ENCODE measurements around the gene ZBTB7A.

ZBTB7A gene
- total RNA-seq: 28.2 to 64.7 reads per million in 2 experiments

DNA sequence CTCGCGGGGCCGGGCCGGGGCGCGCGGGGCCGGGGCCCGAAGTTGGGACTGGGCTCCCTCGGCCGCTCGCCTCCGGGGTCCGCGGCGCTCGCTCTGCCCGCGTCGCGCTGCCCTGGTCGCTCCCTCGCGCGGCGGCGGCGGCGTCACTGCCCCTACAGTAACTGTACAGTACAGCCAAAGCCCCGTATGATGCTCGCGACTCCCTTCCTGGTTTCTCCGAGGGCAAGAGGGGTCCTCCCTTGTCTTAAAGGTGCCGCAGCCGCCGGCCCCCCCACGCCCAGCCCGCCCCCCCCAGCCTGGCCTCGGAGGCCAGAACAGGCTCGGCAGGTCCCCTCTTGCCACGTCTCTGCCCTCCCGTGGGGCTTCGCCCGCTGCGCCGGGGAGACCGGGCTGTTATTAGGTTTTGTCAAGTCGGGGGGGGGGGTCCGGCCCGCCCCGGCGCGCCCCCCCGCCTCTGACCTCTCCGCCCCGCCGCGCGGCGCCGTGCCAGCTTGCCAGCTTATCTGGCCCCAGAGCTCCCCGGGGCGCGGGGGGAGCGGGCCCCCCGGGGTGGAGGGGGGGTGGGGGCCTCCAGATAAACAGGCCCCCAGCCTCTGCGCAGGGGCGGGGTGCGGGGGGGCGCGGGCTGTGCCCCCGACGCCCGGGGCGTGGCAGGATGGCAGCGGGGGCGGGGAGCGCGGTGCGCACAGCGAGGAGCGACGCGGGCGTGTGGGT is at the start of gene ZBTB7A:
TSS of gene ZBTB7A (minus strand) at position 218 of the 714 bp plus-strand sequence. CDS start 11,667 bp downstream, outside the sequence.
- peak; percentile 68 for DNase-seq (ENCODE audit: low read depth)

DNA sequence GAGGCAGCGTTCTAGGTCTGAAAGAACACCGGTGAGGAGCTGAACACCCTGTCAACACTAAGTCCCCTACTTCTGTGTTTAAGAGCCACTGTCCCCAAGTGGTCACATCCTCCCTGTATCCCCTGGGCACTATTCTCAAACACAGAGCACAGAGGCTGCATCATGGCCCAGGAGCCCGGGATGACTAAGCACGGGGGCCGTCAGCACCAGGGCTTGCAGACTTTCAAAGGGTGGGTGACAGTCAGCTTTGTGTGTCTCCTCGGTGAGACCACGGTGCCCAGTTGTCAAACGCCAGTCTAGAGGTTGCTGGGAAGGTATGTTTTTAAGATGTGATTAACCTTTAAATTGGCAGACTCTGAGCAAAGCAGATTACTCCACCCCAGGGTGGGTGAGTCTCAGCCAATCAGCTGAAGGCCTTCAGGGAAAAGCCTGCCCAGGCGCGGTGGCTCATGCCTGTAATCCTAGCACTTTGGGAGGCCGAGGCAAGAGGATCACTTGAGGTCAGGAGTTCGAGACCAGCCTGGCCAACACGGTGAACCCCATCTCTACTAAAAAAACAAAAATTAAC is 49.2 kb upstream of the ZBTB7A start:
- DNase-seq (ENCODE audit: low read depth): no peak

DNA sequence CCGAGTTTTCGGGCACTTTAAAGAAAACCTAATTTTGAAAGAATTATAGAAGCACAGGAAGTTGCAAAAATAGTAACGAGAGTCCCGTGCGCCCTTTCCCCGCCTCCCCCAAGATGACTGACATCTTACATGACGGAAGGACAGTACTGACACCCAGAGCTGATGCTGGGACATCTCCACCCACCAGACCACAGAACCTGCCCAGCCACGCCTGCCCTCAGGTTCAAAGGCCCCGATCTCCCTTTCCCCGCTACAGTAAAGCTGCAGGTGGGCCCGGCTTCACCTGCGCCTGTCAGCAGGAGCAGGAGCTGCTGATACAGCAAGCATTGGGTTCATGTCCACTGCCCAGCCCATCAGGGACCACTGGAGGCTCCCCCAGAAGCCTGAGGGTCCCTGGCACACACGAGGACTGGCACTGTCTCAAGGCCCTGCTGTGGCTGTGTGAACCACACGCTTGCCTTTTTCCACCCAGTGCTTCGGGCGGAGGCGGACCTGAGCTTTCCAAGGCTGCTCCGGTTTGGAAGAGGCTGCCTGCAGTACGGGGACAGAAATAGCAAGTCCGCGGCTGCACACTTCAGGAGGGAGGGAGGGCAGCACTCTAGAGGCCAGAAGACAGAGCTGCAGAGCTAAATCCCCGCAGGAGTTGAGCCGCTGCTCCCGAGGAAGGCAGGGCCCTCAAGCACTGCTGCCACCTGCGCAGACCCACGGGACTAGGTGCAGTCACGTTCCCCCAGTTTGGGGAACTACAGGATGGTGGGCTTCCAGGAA is 48.5 kb upstream of the ZBTB7A start:
- peak; percentile 57 for DNase-seq (ENCODE audit: low read depth)

DNA sequence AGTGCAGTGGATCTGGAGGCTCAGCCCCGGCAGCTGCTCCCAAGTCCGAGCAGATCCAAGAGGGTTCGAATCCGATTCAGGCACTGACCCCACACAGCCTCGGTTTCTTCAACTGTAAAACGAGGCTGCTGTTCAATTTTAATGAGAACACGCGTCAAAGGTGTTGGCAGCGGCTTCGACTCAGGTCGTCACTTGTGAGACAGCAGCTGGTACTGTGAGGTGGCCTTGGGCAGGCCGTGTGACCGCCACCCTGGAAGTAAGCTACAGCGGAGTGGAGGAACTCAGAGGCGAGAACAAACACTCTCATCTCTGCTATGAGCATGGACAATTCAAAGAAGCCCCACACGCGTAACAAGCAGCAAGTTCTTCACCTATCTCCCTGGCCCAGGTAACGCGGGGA is 47.5 kb upstream of the ZBTB7A start:
- no peak for DNase-seq (ENCODE audit: low read depth)

DNA sequence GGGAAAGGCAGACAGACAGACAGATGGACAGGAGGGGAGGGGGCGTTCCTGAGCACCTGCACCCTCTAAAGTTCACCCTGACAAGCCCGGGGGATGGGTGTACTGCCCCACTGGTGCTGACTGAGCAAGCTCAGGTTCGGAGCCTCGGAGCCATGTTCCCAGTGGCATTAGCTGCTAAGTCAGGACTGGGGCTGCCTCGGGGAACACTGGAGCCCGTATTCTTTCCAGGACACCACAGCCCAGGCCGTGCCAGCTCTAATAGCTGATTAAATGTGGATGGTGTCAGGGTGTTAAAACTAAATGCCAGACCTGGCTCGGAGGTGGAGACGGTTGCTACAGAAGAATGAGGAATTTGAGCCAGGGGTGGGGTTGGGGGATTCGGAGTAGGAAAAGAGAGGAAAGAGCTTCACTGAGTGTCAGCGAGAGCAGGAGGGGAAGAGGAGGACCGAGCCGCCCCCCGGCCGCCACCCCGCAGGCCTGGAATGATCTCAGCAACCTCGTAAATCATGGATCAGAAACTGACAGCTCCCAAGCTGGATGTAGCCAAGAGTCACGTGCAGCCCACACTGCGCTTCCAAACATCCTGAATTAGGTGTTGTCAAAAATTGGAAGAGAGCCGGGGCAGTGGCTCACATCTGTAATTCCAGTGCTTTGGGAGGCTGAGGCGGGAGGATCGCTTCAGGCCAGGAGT is 46.8 kb upstream of the ZBTB7A start:
- DNase-seq (ENCODE audit: low read depth): no peak

- no peak for DNase-seq (ENCODE audit: low read depth)
These were observed 45.7 kb upstream of the ZBTB7A start for GRCh38 chr19:4112367-4112766.

GRCh38 chr19:4109626-4109945 is 42.9 kb upstream of the ZBTB7A start:
- no peak for DNase-seq (ENCODE audit: low read depth)

GRCh38 chr19:4108767-4109625 is 42.3 kb upstream of the ZBTB7A start:
- peak; percentile 63 for DNase-seq (ENCODE audit: low read depth)

GRCh38 chr19:4103080-4103433 is 36.4 kb upstream of the ZBTB7A start:
- no peak for DNase-seq (ENCODE audit: low read depth)

GRCh38 chr19:4102339-4103079 is 35.8 kb upstream of the ZBTB7A start:
- no peak for DNase-seq (ENCODE audit: low read depth)

GRCh38 chr19:4101496-4101770 is 34.7 kb upstream of the ZBTB7A start:
- no peak for DNase-seq (ENCODE audit: low read depth)

DNA sequence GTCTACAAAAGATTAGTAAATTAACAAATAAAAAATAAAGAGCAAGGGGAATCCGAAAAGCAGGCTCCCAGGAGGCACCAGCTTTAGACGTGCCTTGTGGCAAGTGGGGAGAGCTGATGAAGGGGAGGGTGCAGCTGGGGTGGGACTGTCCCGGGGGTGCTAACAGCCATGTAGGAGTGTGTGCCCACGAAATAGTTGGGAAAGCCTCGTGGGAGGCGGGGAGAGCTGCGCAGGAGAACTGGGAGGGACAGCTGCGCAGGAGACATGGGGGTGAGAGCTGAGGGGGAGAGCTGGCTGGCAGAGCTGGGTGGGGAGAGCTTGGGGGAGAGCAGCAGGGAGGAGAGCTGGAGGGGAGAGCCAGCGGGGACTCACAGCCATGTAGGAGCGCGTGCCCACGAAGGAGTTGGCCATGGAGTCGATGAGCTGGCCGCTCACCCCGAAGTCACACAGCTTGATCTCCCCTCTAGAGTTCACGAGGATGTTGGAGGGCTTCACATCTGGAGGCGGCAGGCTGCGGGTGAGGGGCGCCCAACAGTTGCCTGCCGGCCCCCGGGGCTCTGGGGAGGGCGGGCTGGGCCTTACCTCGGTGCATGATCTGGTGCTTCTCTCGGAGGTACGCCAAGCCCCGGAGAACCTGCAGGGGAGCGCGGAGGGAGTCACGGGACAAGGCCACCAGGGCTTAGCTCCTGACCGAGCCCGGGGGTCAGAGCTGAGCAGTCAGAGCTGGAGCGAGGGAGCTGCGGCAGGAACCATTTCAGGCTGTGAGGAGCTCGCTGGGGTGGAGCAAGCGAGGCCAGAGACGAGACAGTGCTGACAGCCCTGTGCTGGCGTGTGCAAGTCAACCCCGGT is 34.2 kb upstream of the ZBTB7A start:
- DNase-seq (ENCODE audit: low read depth): no peak

- no peak for DNase-seq (ENCODE audit: low read depth)
These were observed 32.5 kb upstream of the ZBTB7A start for GRCh38 chr19:4099041-4099764.

- no peak for DNase-seq (ENCODE audit: low read depth)
These were observed 31.8 kb upstream of the ZBTB7A start for GRCh38 chr19:4098493-4098892.

- no peak for DNase-seq (ENCODE audit: low read depth)
These were observed 30.8 kb upstream of the ZBTB7A start for GRCh38 chr19:4097501-4097900.

DNA sequence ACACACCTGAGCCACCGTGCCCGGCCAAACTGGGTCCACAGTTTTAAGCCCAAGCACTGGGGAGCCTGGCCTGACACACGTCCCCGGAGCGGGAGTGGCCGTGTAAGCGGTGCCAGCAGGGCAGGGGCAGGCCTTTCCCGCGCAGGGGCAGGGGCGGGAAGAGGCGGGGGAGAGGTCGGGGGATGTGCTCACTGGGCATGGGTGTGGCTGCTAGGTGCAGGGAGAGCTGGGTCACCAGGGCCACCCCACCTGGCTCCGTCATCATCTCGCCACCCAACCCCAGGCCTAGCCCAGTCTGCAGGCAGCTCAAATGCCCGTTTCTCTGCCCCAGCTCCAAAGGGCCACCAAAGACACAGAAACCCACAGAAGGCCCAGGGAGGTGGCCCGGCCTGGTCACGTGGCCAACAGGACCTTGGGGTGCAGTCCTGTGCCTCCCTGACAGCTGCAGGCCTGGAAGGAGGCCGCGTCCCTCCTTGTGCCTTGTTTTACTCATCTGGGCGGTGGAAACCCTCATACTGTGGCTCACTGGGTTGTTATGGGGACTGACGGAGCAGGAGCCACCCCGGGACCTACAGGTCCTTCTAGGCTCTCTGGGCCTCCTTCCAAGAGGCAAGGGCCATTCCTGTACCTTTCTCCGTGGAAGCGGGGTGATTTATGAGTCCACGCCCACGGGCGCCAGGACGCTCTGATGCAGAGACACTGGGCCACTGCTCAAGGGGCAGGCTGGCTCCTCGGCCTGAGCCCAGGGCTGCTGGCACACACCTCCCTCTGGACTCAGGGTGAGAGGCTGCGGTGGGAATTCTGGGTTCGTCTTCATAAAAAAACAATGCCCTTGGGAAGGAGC is 29.6 kb upstream of the ZBTB7A start:
- DNase-seq (ENCODE audit: low read depth): no peak

DNA sequence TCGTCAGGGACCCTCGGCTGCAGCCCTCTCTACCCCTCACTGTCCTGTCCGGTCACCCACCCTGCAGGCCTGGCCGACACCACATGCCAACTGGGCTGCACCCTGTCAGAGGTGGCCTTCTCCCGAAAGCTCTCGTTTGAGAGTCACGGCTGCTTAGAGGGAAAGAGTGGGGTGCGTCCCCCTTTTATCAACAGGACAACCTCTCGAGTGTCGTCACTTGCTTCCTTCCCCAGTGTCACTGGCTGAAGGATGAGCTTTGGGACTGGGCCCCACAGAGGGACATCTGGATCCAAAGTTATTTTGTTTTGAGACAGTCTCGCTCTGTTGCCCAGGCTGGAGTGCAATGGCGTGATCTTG is 28.8 kb upstream of the ZBTB7A start:
- DNase-seq (ENCODE audit: low read depth): no peak

DNA sequence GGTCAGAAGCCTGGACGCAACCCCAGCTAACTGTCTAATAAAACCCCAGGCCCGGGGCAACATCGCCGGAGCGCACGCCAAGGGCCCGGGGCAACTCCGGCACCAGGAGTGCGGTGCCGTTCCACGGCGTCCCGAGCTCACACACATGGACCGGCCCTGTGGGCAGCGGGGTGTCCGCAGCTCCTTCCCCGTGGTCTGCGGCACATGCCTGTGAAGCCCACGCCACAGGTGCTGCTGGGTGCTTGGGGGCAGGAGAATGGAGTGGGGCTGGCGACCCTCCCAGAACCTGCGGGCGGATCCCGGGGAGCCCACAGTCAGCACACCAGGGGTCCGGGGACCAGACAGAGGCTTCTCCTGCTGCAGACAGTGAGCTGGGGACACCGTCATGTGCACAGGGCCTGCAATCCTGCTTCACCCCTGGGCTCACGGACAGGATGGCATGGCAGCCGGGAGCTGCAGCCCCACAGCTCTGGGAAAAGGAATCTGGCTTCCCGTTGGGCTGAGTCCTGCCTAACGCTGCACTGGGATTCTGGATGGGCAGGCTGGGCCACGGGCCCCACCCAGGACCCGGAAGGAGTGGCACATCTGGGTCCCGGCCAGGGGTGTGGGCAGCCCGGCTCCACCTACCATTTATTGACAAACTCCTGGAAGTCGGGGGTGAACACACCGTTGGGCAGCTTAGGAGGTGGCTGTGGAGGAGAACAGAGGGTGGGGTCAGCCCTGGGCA is 28.2 kb upstream of the ZBTB7A start:
- DNase-seq (ENCODE audit: low read depth): no peak

Measured in T follicular helper cell (primary cell).